Measurements from ENCODE around the gene RAB35. TPM values are rescaled to one million over a fixed set of nuclear protein-coding genes. Genes with fewer than 3 reads are reported as not detected.

Gene RAB35
- total RNA-seq, 5 donors from 2014 or later (not counting 1 experiment from before 2014, with no cell fraction given): 34.0 to 76.5 (median 60.6) TPM

DNA sequence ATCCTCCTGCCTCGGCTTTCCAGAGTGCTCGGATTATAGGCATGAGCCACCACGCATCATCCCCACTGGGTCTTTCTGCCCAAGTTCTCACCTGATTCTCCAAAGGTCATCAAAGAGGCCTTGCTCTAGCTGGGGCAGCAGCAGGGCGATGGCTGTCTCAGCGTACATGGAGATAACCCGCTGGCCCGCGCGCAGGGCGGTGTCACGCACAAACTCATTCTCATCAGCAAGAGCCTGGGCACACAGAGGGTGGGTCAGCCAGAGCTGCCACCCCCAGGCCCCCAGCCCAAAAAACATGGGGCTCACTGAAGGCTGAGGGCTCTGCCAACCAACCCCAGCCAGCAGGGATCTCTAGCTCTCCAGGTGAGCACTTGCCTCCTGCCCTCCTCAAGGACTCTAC is 27.7 kb upstream of the RAB35 start:
- H3K27ac Mint-ChIP-seq: no peak overlapping the region
- H3K27me3 Mint-ChIP-seq: no peaks in the 10 kb centered on the region
- Histone ChIP-seq H3K4me1 (ENCODE audit: control insufficient read depth in 1 of 2, extremely low read depth in 1 of 2, insufficient read depth in 2 of 2, low read length in 2 of 2) (no peaks in the 10 kb centered on the region), H3K27me3 (replicated peaks in 1 of 2; ENCODE audit: control insufficient read depth in 2 of 2, extremely low read depth in 1 of 2, insufficient read depth in 2 of 2, low read length in 1 of 2) (no peaks in the 10 kb centered on the region), H3K27ac (ENCODE audit: low read length) (no peak overlapping the region), H3K36me3 (ENCODE audit: control insufficient read depth in 2 of 2, extremely low read depth in 1 of 2, insufficient read depth in 1 of 2, low read length in 1 of 2) (peaks cover 30 to 95% of the 10 kb centered on the region in 2 donors), H3K4me3 (ENCODE audit: control insufficient read depth in 1 of 2, extremely low read depth in 1 of 2, low read length in 1 of 2) (no peak overlapping the region), H3K9me3 (no peaks in the 10 kb centered on the region)
- no peaks in the 10 kb centered on the region for H3K4me1 Mint-ChIP-seq
- DNase-seq (no peak), ATAC-seq (replicated peaks in 1 of 4) (no peak)
- H3K9me3 Mint-ChIP-seq: no peaks in the 10 kb centered on the region
- CTCF ChIA-PET: no interaction called here
- H3K4me3 Mint-ChIP-seq: no peak overlapping the region
- WGBS (ENCODE audit: insufficient coverage): 99% methylated on average over 11 of the region's 11 CpGs
- POLR2A ChIA-PET: no interaction called here
- H3K36me3 Mint-ChIP-seq: peaks cover 61% of the 10 kb centered on the region

DNA sequence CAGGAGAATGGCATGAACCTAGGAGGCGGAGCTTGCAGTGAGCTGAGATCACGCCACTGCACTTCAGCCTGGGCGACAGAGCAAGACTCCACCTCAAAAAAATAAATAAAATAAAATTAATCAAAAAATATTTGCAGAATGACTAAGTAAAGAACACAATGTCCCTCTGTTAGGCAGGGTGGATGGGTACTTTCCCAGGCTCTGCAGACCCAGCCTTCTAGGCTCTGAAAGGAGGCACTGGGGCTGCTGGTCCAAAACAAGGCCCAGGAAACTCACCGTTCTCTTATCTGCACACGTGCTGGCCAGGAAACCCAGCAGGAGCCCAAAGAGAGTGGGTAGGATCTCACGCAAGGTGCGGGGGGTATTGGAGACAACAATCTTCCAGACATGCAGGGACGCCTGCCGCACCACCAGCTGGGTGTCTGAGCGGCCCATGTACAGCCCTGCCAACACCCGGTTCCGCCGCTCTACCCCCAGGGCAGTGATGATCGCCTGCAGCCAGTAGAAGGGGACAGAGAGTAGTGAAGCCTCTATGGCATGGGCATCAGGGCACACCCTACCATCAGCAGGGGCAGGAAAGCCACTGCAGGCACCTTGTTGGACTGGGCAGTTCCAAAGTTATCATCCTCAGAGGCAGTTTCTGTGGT is 25.8 kb upstream of the RAB35 start:
- Mint-ChIP-seq H3K36me3 (peaks cover 61% of the 10 kb centered on the region), H3K9me3 (no peaks in the 10 kb centered on the region), H3K4me1 (no peaks in the 10 kb centered on the region), H3K4me3 (no peak overlapping the region), H3K27ac (no peak overlapping the region), H3K27me3 (no peaks in the 10 kb centered on the region)
- Histone ChIP-seq H3K27ac (ENCODE audit: low read length) (no peak overlapping the region), H3K4me3 (ENCODE audit: control insufficient read depth in 1 of 2, extremely low read depth in 1 of 2, low read length in 1 of 2) (no peak overlapping the region), H3K9me3 (no peaks in the 10 kb centered on the region), H3K4me1 (ENCODE audit: control insufficient read depth in 1 of 2, extremely low read depth in 1 of 2, insufficient read depth in 2 of 2, low read length in 2 of 2) (no peaks in the 10 kb centered on the region), H3K27me3 (replicated peaks in 1 of 2; ENCODE audit: control insufficient read depth in 2 of 2, extremely low read depth in 1 of 2, insufficient read depth in 2 of 2, low read length in 1 of 2) (no peaks in the 10 kb centered on the region), H3K36me3 (ENCODE audit: control insufficient read depth in 2 of 2, extremely low read depth in 1 of 2, insufficient read depth in 1 of 2, low read length in 1 of 2) (peaks cover 32 to 92% of the 10 kb centered on the region in 2 donors)
- POLR2A ChIA-PET: interaction anchor here in 1 of 2 donors (0.6 kb wide), 1 partner anchor 14 kb away, joined by 9 read pairs; no protein-coding TSS in a partner anchor
- no peak for ATAC-seq (replicated peaks in 1 of 4)
- CTCF ChIA-PET: no interaction called here
- no peak for DNase-seq
- WGBS (ENCODE audit: insufficient coverage): 96% methylated on average over 11 of the region's 14 CpGs

DNA sequence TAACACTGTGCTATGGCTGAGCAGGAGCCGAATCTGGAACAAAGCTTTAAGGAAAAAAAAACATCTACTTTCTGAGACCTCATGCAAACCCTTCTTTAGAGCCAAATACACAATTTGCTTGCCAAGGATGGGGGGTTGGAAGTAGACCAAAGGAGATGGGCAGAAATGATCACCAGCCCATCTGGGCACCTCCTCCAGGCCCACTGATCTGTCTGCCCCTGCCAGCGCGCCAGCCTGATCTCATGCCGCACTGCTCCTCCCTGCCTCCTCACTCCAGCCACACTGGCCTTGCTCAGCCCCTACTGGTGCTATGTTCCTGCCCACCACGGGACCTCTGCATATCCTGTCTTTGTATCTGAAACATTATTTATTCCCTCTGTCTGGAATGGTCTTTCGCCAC is 24.8 kb upstream of the RAB35 start:
- Mint-ChIP-seq H3K27me3 (no peaks in the 10 kb centered on the region), H3K9me3 (no peaks in the 10 kb centered on the region), H3K4me1 (no peaks in the 10 kb centered on the region), H3K4me3 (no peak overlapping the region), H3K27ac (no peak overlapping the region), H3K36me3 (peaks cover 55% of the 10 kb centered on the region)
- Histone ChIP-seq H3K27me3 (replicated peaks in 1 of 2; ENCODE audit: control insufficient read depth in 2 of 2, extremely low read depth in 1 of 2, insufficient read depth in 2 of 2, low read length in 1 of 2) (no peaks in the 10 kb centered on the region), H3K4me3 (ENCODE audit: control insufficient read depth in 1 of 2, extremely low read depth in 1 of 2, low read length in 1 of 2) (no peak overlapping the region), H3K9me3 (no peaks in the 10 kb centered on the region), H3K36me3 (ENCODE audit: control insufficient read depth in 2 of 2, extremely low read depth in 1 of 2, insufficient read depth in 1 of 2, low read length in 1 of 2) (peaks cover 23 to 92% of the 10 kb centered on the region in 2 donors), H3K4me1 (ENCODE audit: control insufficient read depth in 1 of 2, extremely low read depth in 1 of 2, insufficient read depth in 2 of 2, low read length in 2 of 2) (no peaks in the 10 kb centered on the region), H3K27ac (ENCODE audit: low read length) (no peak overlapping the region)
- DNase-seq (no peak), ATAC-seq (replicated peaks in 1 of 4) (no peak)
- ChIA-PET CTCF (no interaction called here), POLR2A (no interaction called here)
- WGBS (ENCODE audit: insufficient coverage): 98% methylated on average over 4 of the region's 6 CpGs

DNA sequence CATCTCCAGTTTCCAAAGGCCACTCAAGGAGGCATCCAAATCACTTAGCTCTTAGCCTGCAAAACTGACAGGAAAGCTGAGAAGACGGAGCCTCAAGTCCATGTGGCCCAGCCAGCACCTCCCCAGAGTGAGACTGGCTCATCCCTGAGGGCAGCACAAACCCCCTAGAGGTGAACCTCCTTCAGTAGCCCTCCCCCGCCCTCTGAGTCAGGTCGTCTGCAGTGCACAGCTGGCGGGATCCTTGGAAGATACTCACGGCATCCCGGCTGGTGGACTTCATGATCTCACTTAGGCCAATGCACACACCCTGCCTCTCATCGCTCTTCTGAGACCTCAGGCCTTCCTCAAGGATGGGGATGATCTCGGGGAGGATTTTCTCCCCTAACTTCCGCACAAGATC is 24.1 kb upstream of the RAB35 start:
- CTCF ChIA-PET: interaction anchor here in 1 of 2 donors (0.7 kb wide), 1 partner anchor 120 kb away, joined by 3 read pairs; no protein-coding TSS in a partner anchor
- H3K27ac Mint-ChIP-seq: no peak overlapping the region

GRCh38 chr12:120139958-120140357 is 23.4 kb upstream of the RAB35 start:
- no peaks in the 10 kb centered on the region for H3K9me3 Mint-ChIP-seq
- peaks cover 52% of the 10 kb centered on the region for H3K36me3 Mint-ChIP-seq
- ChIA-PET POLR2A (no interaction called here), CTCF (interaction anchor here in 1 of 2 donors (0.7 kb wide), 1 partner anchor 121 kb away, joined by 3 read pairs; no protein-coding TSS in a partner anchor)
- 90% methylated on average over 4 of the region's 5 CpGs for WGBS (ENCODE audit: insufficient coverage)
- H3K4me3 ChIP-seq (ENCODE audit: control insufficient read depth in 1 of 2, extremely low read depth in 1 of 2, low read length in 1 of 2): no peak overlapping the region
- H3K27ac ChIP-seq (ENCODE audit: low read length): no peak overlapping the region
- H3K4me1 Mint-ChIP-seq: no peaks in the 10 kb centered on the region
- H3K27me3 ChIP-seq (replicated peaks in 1 of 2; ENCODE audit: control insufficient read depth in 2 of 2, extremely low read depth in 1 of 2, insufficient read depth in 2 of 2, low read length in 1 of 2): no peaks in the 10 kb centered on the region
- H3K27me3 Mint-ChIP-seq: no peaks in the 10 kb centered on the region
- no peaks in the 10 kb centered on the region for H3K9me3 ChIP-seq
- H3K4me1 ChIP-seq (ENCODE audit: control insufficient read depth in 1 of 2, extremely low read depth in 1 of 2, insufficient read depth in 2 of 2, low read length in 2 of 2): no peaks in the 10 kb centered on the region
- H3K36me3 ChIP-seq (ENCODE audit: control insufficient read depth in 2 of 2, extremely low read depth in 1 of 2, insufficient read depth in 1 of 2, low read length in 1 of 2): peaks cover 21 to 90% of the 10 kb centered on the region in 2 donors
- peak overlapping the region in 1 of 2 donors; percentile 21 for H3K27ac Mint-ChIP-seq
- no peak for ATAC-seq (replicated peaks in 1 of 4)
- no peak overlapping the region for H3K4me3 Mint-ChIP-seq
- no peak for DNase-seq

More for the DNA sequence above, 24.1 kb upstream of the RAB35 start:
- H3K9me3 Mint-ChIP-seq: no peaks in the 10 kb centered on the region
- no peak overlapping the region for H3K27ac ChIP-seq (ENCODE audit: low read length)
- H3K27me3 Mint-ChIP-seq: no peaks in the 10 kb centered on the region
- H3K4me1 ChIP-seq (ENCODE audit: control insufficient read depth in 1 of 2, extremely low read depth in 1 of 2, insufficient read depth in 2 of 2, low read length in 2 of 2): no peaks in the 10 kb centered on the region
- H3K36me3 ChIP-seq (ENCODE audit: control insufficient read depth in 2 of 2, extremely low read depth in 1 of 2, insufficient read depth in 1 of 2, low read length in 1 of 2): peaks cover 22 to 92% of the 10 kb centered on the region in 2 donors
- DNase-seq (no peak), ATAC-seq (replicated peaks in 1 of 4) (no peak)
- H3K4me3 Mint-ChIP-seq: no peak overlapping the region
- no peaks in the 10 kb centered on the region for H3K27me3 ChIP-seq (replicated peaks in 1 of 2; ENCODE audit: control insufficient read depth in 2 of 2, extremely low read depth in 1 of 2, insufficient read depth in 2 of 2, low read length in 1 of 2)
- H3K9me3 ChIP-seq: no peaks in the 10 kb centered on the region
- H3K4me3 ChIP-seq (ENCODE audit: control insufficient read depth in 1 of 2, extremely low read depth in 1 of 2, low read length in 1 of 2): no peak overlapping the region
- no peaks in the 10 kb centered on the region for H3K4me1 Mint-ChIP-seq
- WGBS (ENCODE audit: insufficient coverage): 97% methylated on average over 9 of the region's 9 CpGs
- H3K36me3 Mint-ChIP-seq: peaks cover 55% of the 10 kb centered on the region
- POLR2A ChIA-PET: no interaction called here

- Histone ChIP-seq H3K27me3 (replicated peaks in 1 of 2; ENCODE audit: control insufficient read depth in 2 of 2, extremely low read depth in 1 of 2, insufficient read depth in 2 of 2, low read length in 1 of 2) (no peaks in the 10 kb centered on the region), H3K36me3 (ENCODE audit: control insufficient read depth in 2 of 2, extremely low read depth in 1 of 2, insufficient read depth in 1 of 2, low read length in 1 of 2) (peaks cover 27 to 92% of the 10 kb centered on the region in 2 donors), H3K4me1 (ENCODE audit: control insufficient read depth in 1 of 2, extremely low read depth in 1 of 2, insufficient read depth in 2 of 2, low read length in 2 of 2) (no peaks in the 10 kb centered on the region), H3K4me3 (ENCODE audit: control insufficient read depth in 1 of 2, extremely low read depth in 1 of 2, low read length in 1 of 2) (no peak overlapping the region), H3K9me3 (no peaks in the 10 kb centered on the region), H3K27ac (ENCODE audit: low read length) (no peak overlapping the region)
- no peaks in the 10 kb centered on the region for H3K9me3 Mint-ChIP-seq
- WGBS (ENCODE audit: insufficient coverage): 91% methylated on average over 3 of the region's 9 CpGs
- no peak overlapping the region for H3K4me3 Mint-ChIP-seq
- no peak for DNase-seq
- ChIA-PET POLR2A (no interaction called here), CTCF (no interaction called here)
- no peak for ATAC-seq (replicated peaks in 1 of 4)
- no peaks in the 10 kb centered on the region for H3K27me3 Mint-ChIP-seq
- H3K36me3 Mint-ChIP-seq: peaks cover 44% of the 10 kb centered on the region
- no peak overlapping the region for H3K27ac Mint-ChIP-seq
- H3K4me1 Mint-ChIP-seq: no peaks in the 10 kb centered on the region
Measured at GRCh38 chr12:120138366-120138765, 21.8 kb upstream of the RAB35 start.
